ENCODE results near the gene RXRB.
"Not testable (repeated sequence)": the region's sequence is repeated elsewhere in the genome, so short reads cannot be mapped to it uniquely, and the experiment has no call there.

Gene RXRB

GRCh38 chr6:33163540-33163939 is 36.9 kb downstream of the RXRB start:
- no peak for DNase-seq (ENCODE audit: low read depth in 2 of 2)

- peak; percentile 71 to 81 for DNase-seq (ENCODE audit: low read depth in 2 of 2)
These were observed 38.8 kb downstream of the RXRB start for GRCh38 chr6:33161354-33162331.

DNA sequence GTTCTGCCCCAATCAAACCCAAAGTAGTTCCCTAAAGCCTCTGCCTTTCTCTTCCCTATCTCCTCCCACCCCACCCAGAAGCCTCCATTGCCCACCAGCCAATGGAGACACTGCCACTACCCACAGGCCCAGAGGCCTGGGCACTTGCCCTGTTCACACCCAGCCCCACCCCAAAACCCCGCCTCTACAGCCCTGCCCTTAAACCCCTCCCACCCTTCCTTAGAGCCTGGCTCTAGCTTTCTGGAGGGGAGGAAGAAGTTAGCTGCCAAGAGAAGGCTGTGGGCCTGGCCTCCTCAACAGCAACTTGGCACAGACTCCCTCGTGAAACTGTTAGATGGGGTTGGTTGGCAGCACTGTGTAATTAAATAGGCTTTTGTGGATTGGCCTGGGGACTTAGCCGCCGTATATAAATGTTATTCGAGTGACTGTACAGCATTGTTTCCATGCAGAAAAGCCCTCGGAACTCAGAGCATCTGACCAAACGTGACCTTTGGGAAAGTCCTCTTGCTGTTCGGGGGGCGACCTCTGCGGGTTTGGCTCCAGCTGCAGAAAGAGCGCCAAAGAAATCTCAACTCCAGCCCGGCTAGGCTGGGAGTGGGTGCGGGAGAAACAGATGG is 39.6 kb downstream of the RXRB start:
- no peak for DNase-seq (ENCODE audit: low read depth in 2 of 2)

GRCh38 chr6:33160096-33160495 is 40.4 kb downstream of the RXRB start:
- no peak for DNase-seq (ENCODE audit: low read depth in 2 of 2)

- DNase-seq (ENCODE audit: low read depth in 2 of 2), result no peak
These were observed 43.5 kb downstream of the RXRB start for GRCh38 chr6:33156964-33157363.

GRCh38 chr6:33156561-33156960 is 43.9 kb downstream of the RXRB start:
- DNase-seq (ENCODE audit: low read depth in 2 of 2), result no peak

- no peak for DNase-seq (ENCODE audit: low read depth in 2 of 2)
These were observed 46.1 kb downstream of the RXRB start for GRCh38 chr6:33154349-33154748.

DNA sequence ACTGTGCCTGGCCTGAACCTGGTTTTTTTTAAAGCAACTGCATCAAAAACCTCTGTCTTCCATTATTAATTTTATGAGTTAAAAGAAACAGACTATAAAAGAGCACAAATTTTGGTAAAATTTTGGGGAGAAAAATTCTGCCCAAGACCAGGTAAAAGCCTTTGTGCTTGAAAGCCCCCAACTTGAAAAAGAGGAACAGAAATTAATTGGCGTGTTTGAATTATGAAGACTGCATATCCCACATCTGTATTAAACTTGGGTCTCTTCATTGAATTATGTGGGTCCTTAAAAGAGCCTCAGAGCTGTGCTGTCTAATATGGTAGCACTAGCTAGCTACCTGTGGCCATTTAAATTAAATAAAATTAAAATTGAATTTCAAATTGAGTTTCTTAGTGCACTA is 49.4 kb downstream of the RXRB start:
- DNase-seq (ENCODE audit: low read depth in 2 of 2), result no peak

DNA sequence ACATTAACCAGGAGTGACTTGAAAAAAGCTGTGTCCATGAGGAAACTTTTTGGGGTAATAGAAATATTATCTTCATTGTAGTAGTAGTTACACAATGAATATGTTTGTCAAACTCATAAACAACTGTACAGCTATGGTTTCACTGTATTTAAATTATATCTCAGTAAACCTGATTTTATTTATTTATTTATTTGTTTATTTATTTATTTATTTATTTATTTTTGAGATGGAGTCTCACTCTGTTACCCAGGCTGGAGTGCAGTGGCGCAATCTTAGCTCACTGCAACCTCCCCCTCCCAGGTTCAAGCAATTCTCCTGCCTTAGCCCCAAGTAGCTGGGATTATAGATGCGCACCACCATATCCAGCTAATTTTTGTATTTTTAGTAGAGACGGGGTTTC is 49.9 kb downstream of the RXRB start:
- not testable (repeated sequence) for DNase-seq (ENCODE audit: low read depth in 2 of 2)

DNA sequence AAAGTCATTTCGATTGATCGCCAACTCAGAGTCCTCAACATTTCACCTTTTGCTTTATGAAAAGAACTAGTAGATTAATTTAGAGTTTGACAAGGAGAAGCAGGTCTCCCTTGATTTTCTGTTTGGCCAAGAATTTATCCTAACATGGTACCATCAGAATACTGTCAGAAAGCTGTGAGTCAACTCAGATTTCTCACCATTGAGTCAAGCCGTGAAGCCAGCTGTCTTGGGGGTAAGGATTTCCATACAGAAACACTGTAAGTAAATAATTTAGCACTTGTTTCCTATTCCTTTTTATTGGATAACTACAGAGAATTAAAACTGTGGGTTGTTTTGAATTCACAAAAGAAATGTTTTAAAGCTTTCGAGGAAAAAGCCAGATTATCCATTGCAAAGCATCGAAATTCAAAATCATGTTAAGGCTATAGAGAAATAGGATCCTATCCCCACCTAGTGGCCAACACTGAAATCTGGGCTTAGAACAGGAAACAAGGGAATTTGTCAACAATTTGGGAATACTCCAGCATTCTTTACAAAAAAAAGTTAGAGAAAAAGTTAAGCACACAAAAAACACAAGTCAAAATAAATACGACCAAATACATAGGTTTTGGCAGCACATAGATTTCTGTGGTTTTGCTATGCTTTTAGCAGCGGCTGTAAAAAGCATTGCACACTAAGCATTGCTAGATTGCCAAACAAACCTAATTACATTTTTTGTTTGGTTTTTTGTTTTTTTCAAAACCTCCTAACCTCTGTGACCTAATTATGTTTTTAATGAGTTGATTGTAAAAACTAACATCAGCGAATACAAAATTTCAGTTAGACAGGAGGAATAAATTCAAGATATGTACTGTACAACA is 52.4 kb downstream of the RXRB start:
- DNase-seq (ENCODE audit: low read depth in 2 of 2), result no peak

DNA sequence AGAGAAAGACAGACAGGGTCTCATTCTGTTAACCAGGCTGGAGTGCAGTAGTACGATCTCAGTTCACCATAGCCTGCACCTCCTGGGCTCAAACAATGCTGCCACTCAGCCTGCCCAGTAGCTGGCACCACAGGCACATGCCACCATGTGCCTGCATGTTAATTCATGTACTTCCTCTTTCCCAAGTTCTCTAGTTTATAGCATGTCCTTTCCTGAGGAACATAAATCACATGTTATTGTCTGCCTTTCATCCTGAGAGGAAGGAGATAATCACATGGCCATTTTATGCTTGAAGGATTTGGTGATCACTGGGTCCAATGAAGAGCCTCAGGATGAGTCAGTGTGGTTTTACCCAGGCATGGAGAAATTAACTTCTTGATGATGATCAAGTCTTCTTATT is 56.1 kb downstream of the RXRB start:
- DNase-seq (ENCODE audit: low read depth in 2 of 2), result no peak
